Coronary artery (tissue), 2 donors: ENCODE results near the gene LHFPL6.

Experiments used
- DNase-seq: peaks from one replicate; pipeline ENCODE4 v3.0.0-alpha.2; 2017; ENCODE audit warnings: low spot score
- H3K27ac ChIP-seq, 2 donors: fragments of 200-600 bp; sonication (generic); one replicate each; pipeline ENCODE4 v1.5.1; 2016 to 2019
- H3K4me3 ChIP-seq: fragments of 200-600 bp; sonication (generic); 2 replicates; pipeline ENCODE4 v1.5.1; 2016; ENCODE audit warnings: mild to moderate bottlenecking, moderate library complexity
- TF ChIP-seq, protein P1 (sequence below): fragments of 200-600 bp; sonication (generic); IDR thresholded peaks from one replicate; pipeline ENCODE4 v1.5.1; 2019; ENCODE audit warnings: antibody characterized with exemption

Gene LHFPL6

DNA sequence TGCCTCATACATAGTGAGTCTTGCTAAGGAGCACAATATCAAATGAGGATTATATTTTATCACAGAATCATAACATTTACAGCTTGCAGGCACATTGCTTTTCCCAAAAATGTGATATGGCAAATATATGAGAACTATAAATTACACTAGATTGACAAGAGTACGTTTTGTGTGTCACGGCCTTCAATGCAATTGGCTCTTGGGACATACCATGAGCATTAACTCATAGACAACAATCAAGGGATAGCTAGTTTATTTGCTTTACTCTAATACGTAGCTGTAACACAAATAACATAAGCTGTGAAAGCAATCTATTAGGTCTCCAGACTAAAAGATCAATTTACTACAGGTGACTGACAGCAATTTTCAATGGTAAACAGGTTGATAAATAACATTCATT is 17.8 kb downstream of the LHFPL6 start:
- Histone ChIP-seq H3K4me3 (no peak overlapping the region), H3K27ac (peak overlapping the region in 1 of 2 donors; percentile 6)
- TF ChIP-seq, protein P1, sequence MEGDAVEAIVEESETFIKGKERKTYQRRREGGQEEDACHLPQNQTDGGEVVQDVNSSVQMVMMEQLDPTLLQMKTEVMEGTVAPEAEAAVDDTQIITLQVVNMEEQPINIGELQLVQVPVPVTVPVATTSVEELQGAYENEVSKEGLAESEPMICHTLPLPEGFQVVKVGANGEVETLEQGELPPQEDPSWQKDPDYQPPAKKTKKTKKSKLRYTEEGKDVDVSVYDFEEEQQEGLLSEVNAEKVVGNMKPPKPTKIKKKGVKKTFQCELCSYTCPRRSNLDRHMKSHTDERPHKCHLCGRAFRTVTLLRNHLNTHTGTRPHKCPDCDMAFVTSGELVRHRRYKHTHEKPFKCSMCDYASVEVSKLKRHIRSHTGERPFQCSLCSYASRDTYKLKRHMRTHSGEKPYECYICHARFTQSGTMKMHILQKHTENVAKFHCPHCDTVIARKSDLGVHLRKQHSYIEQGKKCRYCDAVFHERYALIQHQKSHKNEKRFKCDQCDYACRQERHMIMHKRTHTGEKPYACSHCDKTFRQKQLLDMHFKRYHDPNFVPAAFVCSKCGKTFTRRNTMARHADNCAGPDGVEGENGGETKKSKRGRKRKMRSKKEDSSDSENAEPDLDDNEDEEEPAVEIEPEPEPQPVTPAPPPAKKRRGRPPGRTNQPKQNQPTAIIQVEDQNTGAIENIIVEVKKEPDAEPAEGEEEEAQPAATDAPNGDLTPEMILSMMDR, result no peak
- no peak for DNase-seq

DNA sequence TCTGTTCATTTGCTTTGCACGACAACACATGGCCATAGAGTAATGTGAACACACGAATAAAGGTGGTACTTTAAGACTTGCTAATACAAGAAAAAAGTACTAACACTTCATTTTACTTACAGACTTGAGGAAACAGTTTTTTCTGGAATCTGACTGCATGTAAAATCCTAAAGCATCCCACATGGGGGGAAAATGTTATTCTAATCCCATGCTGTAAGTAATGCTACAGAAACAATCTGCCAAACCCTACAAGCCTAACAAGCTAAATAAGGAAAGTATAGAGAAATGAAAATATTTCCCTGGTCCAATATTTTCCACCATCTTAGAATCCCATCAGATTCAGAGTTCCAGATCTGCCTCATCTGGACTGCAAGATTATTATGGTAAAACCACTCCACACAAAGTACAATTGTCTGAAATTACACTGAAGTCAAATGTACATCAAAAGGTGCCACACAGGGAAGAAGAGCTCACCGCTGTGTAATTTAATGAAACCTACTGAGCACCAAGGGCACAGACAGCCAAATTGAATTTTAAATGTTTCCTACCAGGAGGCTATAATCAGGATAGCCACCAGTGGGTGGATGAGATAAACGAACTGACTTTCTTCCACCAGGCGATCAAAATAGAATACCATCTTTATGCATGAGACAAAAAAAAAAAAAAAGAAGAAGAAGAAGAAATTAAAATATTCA is 22.0 kb downstream of the LHFPL6 start:
- Histone ChIP-seq H3K4me3 (no peak overlapping the region), H3K27ac (peak overlapping the region in 1 of 2 donors; percentile 12)
- TF ChIP-seq, protein P1, result no peak
- no peak for DNase-seq

DNA sequence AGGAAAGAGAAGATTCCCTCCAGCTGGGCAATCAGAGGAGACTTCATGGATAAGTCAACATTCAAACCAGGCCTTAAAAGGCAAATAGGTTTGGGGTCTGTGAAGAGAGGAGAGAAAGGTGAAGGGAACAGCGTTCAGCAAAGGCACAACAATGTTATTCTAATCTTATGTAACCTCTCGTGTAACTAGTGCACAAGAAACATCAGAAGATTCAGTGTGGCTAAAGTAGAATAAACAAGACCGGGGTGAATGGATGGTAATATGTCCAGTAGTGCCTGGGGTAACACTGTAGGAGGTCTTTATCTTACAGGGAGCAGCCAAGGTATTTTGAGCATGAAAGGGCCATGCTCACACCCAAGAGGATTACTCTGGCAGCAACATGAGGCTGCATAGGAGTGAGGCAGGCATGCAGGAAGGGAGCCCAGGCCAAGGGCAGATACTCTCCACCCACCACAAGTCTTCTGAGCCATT is 24.1 kb downstream of the LHFPL6 start:
- TF ChIP-seq, protein P1, result no peak
- DNase-seq, result no peak
- peak overlapping the region; percentile 27 to 54 for H3K27ac ChIP-seq
- peak overlapping the region; percentile 11 for H3K4me3 ChIP-seq

DNA sequence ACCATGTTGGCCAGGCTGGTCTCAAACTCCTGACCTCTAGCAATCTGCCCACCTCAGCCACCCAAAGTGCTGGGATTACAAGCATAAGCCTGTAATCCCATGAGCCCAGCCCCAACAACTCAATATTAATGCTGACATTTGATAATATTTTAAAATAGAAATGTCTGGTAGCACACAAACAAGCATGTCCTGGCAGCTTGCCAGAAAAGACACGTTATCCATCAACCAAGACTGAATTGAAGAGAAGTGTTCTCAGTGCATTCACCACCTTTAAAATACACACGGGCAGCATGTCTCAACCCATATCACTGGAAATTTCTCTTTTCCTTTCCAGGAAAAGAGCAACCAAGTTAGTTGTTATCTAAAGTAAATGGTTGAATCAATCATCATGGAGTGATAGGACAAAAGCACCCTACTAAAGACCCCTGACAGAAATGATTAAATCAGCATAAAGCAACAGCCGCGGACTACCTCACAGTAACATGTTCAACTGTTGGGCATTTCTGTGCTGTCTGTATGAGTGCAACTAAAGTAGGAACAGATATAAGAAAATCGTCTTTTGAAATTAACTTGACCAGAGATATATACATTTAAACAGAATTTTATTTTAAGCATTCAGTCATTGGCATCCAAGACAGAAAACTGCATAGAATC is 25.0 kb downstream of the LHFPL6 start:
- Histone ChIP-seq H3K4me3 (no peak overlapping the region), H3K27ac (peak overlapping the region; percentile 27 to 40)
- no peak for DNase-seq
- TF ChIP-seq, protein P1, result no peak

DNA sequence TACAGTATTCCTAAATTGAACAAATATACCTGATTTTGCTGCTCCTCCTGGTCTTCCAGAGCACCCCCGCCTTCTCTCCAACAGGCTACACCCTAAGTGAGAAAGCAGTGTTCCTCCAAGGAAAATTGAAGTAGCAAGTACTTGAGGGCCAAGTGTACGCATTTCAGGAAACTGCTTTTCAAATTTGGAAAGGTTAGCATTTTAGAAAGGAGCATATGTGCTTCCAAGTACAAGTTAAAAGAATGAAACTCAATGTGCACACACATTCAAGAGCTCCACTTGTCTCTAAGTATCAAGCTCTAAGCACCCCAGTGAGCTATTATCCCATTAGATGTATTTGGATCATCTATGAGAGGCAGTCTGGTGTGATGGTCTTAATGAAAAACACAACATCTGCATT is 25.8 kb downstream of the LHFPL6 start:
- peak overlapping the region in 1 of 2 donors; percentile 40 for H3K27ac ChIP-seq

DNA sequence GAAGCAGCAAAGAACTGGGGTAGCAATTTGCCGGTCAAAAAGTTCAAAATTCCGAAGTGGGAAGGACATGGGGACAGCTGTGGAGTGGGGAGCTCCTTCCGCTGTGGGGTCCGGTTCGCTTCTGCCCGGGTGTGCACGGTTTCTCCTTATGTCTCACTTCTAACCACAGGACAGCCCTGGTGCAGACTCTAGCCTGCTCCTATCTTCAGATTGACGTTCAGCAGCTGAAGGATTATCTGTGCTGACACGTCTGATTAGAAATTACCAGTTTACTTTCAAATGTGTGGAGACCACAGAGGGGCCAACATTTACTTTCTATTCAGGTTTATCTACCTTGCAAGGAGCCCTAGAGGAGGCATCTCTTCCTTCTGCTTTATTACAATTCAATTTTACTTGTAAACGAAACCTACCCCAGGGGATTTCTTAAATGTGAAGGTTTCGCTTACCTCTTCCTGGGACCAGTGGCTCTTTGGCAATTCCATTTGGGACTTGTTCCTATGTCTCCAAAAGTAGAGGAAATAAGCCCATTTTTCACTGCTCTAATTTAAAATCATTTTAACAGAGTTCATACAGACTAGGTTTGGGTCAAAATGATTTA is 27.3 kb downstream of the LHFPL6 start:
- Histone ChIP-seq H3K4me3 (no peak overlapping the region), H3K27ac (no peak overlapping the region)
- no peak for DNase-seq
- TF ChIP-seq, protein P1, result no peak

More for the DNA sequence above, 25.8 kb downstream of the LHFPL6 start:
- TF ChIP-seq, protein P1, result no peak
- no peak overlapping the region for H3K4me3 ChIP-seq
- no peak for DNase-seq
